ENCODE measurements around the gene EIF4B. TPM values are rescaled to one million over a fixed set of nuclear protein-coding genes. Genes with fewer than 3 reads are reported as not detected.

The EIF4B gene
- total RNA-seq, 1 experiment from 2014 or later: 351 TPM

DNA sequence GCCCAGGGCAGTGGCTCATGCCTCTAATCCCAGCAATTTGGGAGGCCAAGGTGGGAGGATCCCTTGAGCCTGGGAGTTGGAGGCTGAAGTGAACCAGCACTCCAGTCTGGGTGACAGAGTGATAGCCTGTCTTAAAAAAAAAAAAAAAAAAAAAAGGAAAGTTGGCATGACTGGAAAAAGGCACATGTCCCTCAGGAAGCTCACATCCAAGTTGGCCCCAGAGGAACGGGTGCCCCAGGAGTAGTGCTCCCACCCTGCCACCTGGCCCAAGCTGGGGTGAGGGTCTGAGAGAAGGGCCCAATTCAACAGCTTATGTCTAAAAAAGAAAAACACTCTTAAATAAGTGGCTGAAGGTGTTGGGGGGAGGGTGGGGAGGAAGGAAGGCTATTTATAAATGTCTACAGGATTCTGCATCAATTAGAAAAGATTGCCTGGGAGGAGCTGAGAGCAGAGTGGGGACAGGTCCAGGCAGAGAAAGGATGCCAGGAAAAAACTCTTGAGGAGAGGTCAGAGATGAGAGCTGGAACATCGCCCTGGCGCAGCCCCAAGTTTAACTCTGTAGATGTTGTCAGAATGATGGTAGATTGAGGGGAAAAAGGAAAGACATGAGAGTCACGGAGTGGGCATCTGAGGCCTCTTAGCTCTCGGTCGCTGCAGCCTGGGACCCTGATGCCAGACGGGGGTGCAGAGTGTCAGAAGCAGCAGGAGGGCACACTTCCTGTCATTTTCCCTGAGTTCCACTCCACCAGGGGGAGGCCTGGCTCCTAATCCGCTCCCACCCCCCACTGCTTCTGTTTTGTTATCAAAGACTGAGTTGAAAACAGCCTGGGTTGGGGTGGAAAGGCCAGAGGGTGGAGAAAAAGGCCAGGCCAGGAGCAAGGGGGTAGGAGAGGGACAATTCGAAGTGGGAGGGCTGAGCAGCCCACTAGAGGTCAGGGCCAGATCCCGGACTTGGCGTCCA is 65.6 kb downstream of the EIF4B start:
- no peak overlapping the region for H3K27ac ChIP-seq (ENCODE audit: low read length)

DNA sequence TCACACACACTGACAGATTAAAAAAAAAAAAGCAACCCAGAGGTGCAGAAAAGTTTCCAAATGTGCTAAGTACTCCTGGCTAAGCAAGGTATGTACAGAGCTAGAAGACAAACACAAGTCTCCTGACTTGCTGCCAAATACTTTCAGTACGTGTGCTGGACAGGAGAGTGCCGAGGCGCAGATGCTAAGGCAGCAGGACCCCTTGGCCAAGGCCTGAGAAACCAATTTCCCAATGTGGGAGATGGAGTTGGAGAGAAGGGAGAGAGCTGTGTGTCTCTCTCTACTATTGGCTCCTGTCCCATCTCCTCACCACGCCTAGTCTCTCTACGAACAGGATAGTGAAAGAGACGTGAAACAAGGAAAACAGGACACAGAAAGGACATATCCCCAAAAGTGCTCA is 67.6 kb downstream of the EIF4B start:
- intact Hi-C loops (cut with micrococcal nuclease; ENCODE audit: unreplicated experiment): no loop called here
- BruUV-seq (replicated peaks): no TSS peak

More for the DNA sequence above, 65.6 kb downstream of the EIF4B start:
- ChIA-PET CTCF (interaction anchor here (1.0 kb wide), 1 partner anchor 27 kb away, joined by 4 read pairs; no protein-coding TSS in a partner anchor), POLR2A (interaction anchor here (0.6 to 0.7 kb wide), 2 partner anchors 8 to 207 kb away, joined by 3 to 5 read pairs; no protein-coding TSS in a partner anchor)
- intact Hi-C loops (cut with micrococcal nuclease; ENCODE audit: unreplicated experiment): no loop called here
- Histone ChIP-seq H3K9me3 (ENCODE audit: control insufficient read depth, insufficient read depth, low read depth, low read length) (no peaks in the 10 kb centered on the region), H3K4me3 (ENCODE audit: low read depth in 2 of 2, low read length in 2 of 2) (no peak overlapping the region), H3K27me3 (ENCODE audit: control insufficient read depth, insufficient read depth, low read length) (no peaks in the 10 kb centered on the region), H3K4me1 (ENCODE audit: control insufficient read depth, insufficient read depth, low read length) (no peaks in the 10 kb centered on the region), H3K36me3 (ENCODE audit: control insufficient read depth, insufficient read depth, low read length) (no peaks in the 10 kb centered on the region)
- TF ChIP-seq, protein P1, sequence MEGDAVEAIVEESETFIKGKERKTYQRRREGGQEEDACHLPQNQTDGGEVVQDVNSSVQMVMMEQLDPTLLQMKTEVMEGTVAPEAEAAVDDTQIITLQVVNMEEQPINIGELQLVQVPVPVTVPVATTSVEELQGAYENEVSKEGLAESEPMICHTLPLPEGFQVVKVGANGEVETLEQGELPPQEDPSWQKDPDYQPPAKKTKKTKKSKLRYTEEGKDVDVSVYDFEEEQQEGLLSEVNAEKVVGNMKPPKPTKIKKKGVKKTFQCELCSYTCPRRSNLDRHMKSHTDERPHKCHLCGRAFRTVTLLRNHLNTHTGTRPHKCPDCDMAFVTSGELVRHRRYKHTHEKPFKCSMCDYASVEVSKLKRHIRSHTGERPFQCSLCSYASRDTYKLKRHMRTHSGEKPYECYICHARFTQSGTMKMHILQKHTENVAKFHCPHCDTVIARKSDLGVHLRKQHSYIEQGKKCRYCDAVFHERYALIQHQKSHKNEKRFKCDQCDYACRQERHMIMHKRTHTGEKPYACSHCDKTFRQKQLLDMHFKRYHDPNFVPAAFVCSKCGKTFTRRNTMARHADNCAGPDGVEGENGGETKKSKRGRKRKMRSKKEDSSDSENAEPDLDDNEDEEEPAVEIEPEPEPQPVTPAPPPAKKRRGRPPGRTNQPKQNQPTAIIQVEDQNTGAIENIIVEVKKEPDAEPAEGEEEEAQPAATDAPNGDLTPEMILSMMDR (IDR thresholded peaks at IDR 0.05): no peak
- TF ChIP-seq, protein P2, sequence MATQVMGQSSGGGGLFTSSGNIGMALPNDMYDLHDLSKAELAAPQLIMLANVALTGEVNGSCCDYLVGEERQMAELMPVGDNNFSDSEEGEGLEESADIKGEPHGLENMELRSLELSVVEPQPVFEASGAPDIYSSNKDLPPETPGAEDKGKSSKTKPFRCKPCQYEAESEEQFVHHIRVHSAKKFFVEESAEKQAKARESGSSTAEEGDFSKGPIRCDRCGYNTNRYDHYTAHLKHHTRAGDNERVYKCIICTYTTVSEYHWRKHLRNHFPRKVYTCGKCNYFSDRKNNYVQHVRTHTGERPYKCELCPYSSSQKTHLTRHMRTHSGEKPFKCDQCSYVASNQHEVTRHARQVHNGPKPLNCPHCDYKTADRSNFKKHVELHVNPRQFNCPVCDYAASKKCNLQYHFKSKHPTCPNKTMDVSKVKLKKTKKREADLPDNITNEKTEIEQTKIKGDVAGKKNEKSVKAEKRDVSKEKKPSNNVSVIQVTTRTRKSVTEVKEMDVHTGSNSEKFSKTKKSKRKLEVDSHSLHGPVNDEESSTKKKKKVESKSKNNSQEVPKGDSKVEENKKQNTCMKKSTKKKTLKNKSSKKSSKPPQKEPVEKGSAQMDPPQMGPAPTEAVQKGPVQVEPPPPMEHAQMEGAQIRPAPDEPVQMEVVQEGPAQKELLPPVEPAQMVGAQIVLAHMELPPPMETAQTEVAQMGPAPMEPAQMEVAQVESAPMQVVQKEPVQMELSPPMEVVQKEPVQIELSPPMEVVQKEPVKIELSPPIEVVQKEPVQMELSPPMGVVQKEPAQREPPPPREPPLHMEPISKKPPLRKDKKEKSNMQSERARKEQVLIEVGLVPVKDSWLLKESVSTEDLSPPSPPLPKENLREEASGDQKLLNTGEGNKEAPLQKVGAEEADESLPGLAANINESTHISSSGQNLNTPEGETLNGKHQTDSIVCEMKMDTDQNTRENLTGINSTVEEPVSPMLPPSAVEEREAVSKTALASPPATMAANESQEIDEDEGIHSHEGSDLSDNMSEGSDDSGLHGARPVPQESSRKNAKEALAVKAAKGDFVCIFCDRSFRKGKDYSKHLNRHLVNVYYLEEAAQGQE (IDR thresholded peaks at IDR 0.05; ENCODE audit: insufficient read depth in 1 of 2, low read depth in 2 of 2, low read length in 1 of 2): no peak
- no peak for TF ChIP-seq POLR2AphosphoS5 (IDR thresholded peaks at IDR 0.05; ENCODE audit: low read depth, low read length)
- no peak for TF ChIP-seq SIN3A (IDR thresholded peaks at IDR 0.05; ENCODE audit: borderline replicate concordance, insufficient read depth, low read depth, low read length)
- TF ChIP-seq TCF7L2 (IDR thresholded peaks at IDR 0.05; ENCODE audit: low read depth, low read length): no peak
- in situ Hi-C loops (cut with HindIII; ENCODE audit: low pct_unique_long_range_greater_than_20kb, low sequenced_read_pairs): no loop called here
- no TSS peak for BruUV-seq (replicated peaks)
- ATAC-seq: no peak
- no peak for DNase-seq (ENCODE audit: low read depth, low spot score)

More for the DNA sequence above, 67.6 kb downstream of the EIF4B start:
- Histone ChIP-seq H3K4me1 (ENCODE audit: control insufficient read depth, insufficient read depth, low read length) (0 out of 2 replicates have a peak, but pooled peaks cover 3% of the 10 kb centered on the region), H3K9me3 (ENCODE audit: control insufficient read depth, insufficient read depth, low read depth, low read length) (no peaks in the 10 kb centered on the region), H3K4me3 (ENCODE audit: low read depth in 2 of 2, low read length in 2 of 2) (no peak overlapping the region), H3K36me3 (ENCODE audit: control insufficient read depth, insufficient read depth, low read length) (no peaks in the 10 kb centered on the region), H3K27me3 (ENCODE audit: control insufficient read depth, insufficient read depth, low read length) (no peaks in the 10 kb centered on the region), H3K27ac (ENCODE audit: low read length) (no peak overlapping the region)
- DNase-seq (ENCODE audit: low read depth, low spot score) (no peak), ATAC-seq (no peak)
- ChIA-PET CTCF (interaction anchor here (0.6 kb wide), 1 partner anchor 177 kb away, joined by 6 read pairs; no protein-coding TSS in a partner anchor), POLR2A (no interaction called here)
- in situ Hi-C loops (cut with HindIII; ENCODE audit: low pct_unique_long_range_greater_than_20kb, low sequenced_read_pairs): no loop called here
- TF ChIP-seq, protein P1 (IDR thresholded peaks at IDR 0.05): no peak
- TF ChIP-seq TCF7L2 (IDR thresholded peaks at IDR 0.05; ENCODE audit: low read depth, low read length) (no peak), POLR2AphosphoS5 (IDR thresholded peaks at IDR 0.05; ENCODE audit: low read depth, low read length) (no peak), SIN3A (IDR thresholded peaks at IDR 0.05; ENCODE audit: borderline replicate concordance, insufficient read depth, low read depth, low read length) (no peak)
- TF ChIP-seq, protein P2 (IDR thresholded peaks at IDR 0.05; ENCODE audit: insufficient read depth in 1 of 2, low read depth in 2 of 2, low read length in 1 of 2): no peak
